ENCODE data around the gene COMMD2. TPM values are rescaled to one million over a fixed set of nuclear protein-coding genes. Genes with fewer than 3 reads are reported as not detected.

The COMMD2 gene
- total and polyA plus RNA-seq, 2 donors (not counting 1 experiment from before 2014, with no cell fraction given) = 28.6 to 50.7 TPM

- Histone ChIP-seq H3K4me3 (replicated peaks in 1 of 4; ENCODE audit: control extremely low read depth in 1 of 4, insufficient read depth in 1 of 4, low read depth in 3 of 4, low read length in 4 of 4) (no peak overlapping the region), H3K4me1 (ENCODE audit: control insufficient read depth, extremely low read depth, insufficient read depth, low read length) (no peaks in the 10 kb centered on the region), H3K36me3 (ENCODE audit: control insufficient read depth, insufficient read depth, low read length) (no peaks in the 10 kb centered on the region), H3K9me3 (ENCODE audit: control insufficient read depth, insufficient read depth, low read depth, low read length) (no peaks in the 10 kb centered on the region), H3K79me2 (ENCODE audit: control insufficient read depth, insufficient read depth, low read length) (no peaks in the 10 kb centered on the region), H3K9ac (ENCODE audit: insufficient read depth, low read length) (no peak overlapping the region), H4K20me1 (ENCODE audit: control insufficient read depth, extremely low read depth, insufficient read depth, low read length) (no peaks in the 10 kb centered on the region), H3K27me3 (ENCODE audit: control insufficient read depth, insufficient read depth, low read length) (peaks cover 21% of the 10 kb centered on the region), H3K27ac (ENCODE audit: insufficient read depth, low read length) (no peak overlapping the region), H2AFZ (ENCODE audit: low read length) (no peak overlapping the region), H3K4me2 (ENCODE audit: extremely low read depth, insufficient read depth, low read length) (no peak overlapping the region)
- TF ChIP-seq CTCF (conservative IDR thresholded peaks at IDR 0.05 in 1 of 2, IDR thresholded peaks at IDR 0.05 in 1 of 2; ENCODE audit: low read depth in 1 of 2, low read length in 2 of 2) (no peak), EZH2 (IDR thresholded peaks at IDR 0.05; ENCODE audit: low read length, missing control alignments) (no peak)
- no peak for DNase-seq (ENCODE audit: low read depth in 2 of 2)
Observed at GRCh38 chr3:149763565-149764195, 11.4 kb upstream of the COMMD2 start.

- Histone ChIP-seq H3K9ac (ENCODE audit: insufficient read depth, low read length) (no peak overlapping the region), H3K9me3 (ENCODE audit: control insufficient read depth, insufficient read depth, low read depth, low read length) (no peaks in the 10 kb centered on the region), H3K4me2 (ENCODE audit: extremely low read depth, insufficient read depth, low read length) (no peak overlapping the region), H3K79me2 (ENCODE audit: control insufficient read depth, insufficient read depth, low read length) (peaks cover 16% of the 10 kb centered on the region), H3K27me3 (ENCODE audit: control insufficient read depth, insufficient read depth, low read length) (no peaks in the 10 kb centered on the region), H4K20me1 (ENCODE audit: control insufficient read depth, extremely low read depth, insufficient read depth, low read length) (no peaks in the 10 kb centered on the region), H3K4me1 (ENCODE audit: control insufficient read depth, extremely low read depth, insufficient read depth, low read length) (no peaks in the 10 kb centered on the region), H3K27ac (ENCODE audit: insufficient read depth, low read length) (no peak overlapping the region), H2AFZ (ENCODE audit: low read length) (peak overlapping the region; percentile 8), H3K36me3 (ENCODE audit: control insufficient read depth, insufficient read depth, low read length) (peaks cover 1% of the 10 kb centered on the region), H3K4me3 (replicated peaks in 1 of 4; ENCODE audit: control extremely low read depth in 1 of 4, insufficient read depth in 1 of 4, low read depth in 3 of 4, low read length in 4 of 4) (no peak overlapping the region)
- DNase-seq (ENCODE audit: low read depth in 2 of 2) = no peak
- TF ChIP-seq CTCF (conservative IDR thresholded peaks at IDR 0.05 in 1 of 2, IDR thresholded peaks at IDR 0.05 in 1 of 2; ENCODE audit: low read depth in 1 of 2, low read length in 2 of 2) (no peak), EZH2 (IDR thresholded peaks at IDR 0.05; ENCODE audit: low read length, missing control alignments) (no peak)
Observed at GRCh38 chr3:149753717-149754116, 1.4 kb upstream of the COMMD2 start.

GRCh38 chr3:149752788-149753136 is 473 bp upstream of the COMMD2 start:
- Histone ChIP-seq H3K4me1 (ENCODE audit: control insufficient read depth, extremely low read depth, insufficient read depth, low read length) (no peaks in the 10 kb centered on the region), H3K9ac (ENCODE audit: insufficient read depth, low read length) (no peak overlapping the region), H3K4me3 (replicated peaks in 1 of 4; ENCODE audit: control extremely low read depth in 1 of 4, insufficient read depth in 1 of 4, low read depth in 3 of 4, low read length in 4 of 4) (peak overlapping the region; percentile 74 to 98 (median 84)), H3K9me3 (ENCODE audit: control insufficient read depth, insufficient read depth, low read depth, low read length) (no peaks in the 10 kb centered on the region), H3K27ac (ENCODE audit: insufficient read depth, low read length) (no peak overlapping the region), H3K27me3 (ENCODE audit: control insufficient read depth, insufficient read depth, low read length) (no peaks in the 10 kb centered on the region), H3K79me2 (ENCODE audit: control insufficient read depth, insufficient read depth, low read length) (peaks cover 16% of the 10 kb centered on the region), H2AFZ (ENCODE audit: low read length) (peak overlapping the region; percentile 87), H4K20me1 (ENCODE audit: control insufficient read depth, extremely low read depth, insufficient read depth, low read length) (no peaks in the 10 kb centered on the region), H3K36me3 (ENCODE audit: control insufficient read depth, insufficient read depth, low read length) (peaks cover 4% of the 10 kb centered on the region), H3K4me2 (ENCODE audit: extremely low read depth, insufficient read depth, low read length) (peak overlapping the region; percentile 86)
- DNase-seq (ENCODE audit: low read depth in 2 of 2) = no peak
- no peak for TF ChIP-seq EZH2 (IDR thresholded peaks at IDR 0.05; ENCODE audit: low read length, missing control alignments)
- no peak for TF ChIP-seq CTCF (conservative IDR thresholded peaks at IDR 0.05 in 1 of 2, IDR thresholded peaks at IDR 0.05 in 1 of 2; ENCODE audit: low read depth in 1 of 2, low read length in 2 of 2)
